Measurements from ENCODE around the gene DDX41.
A peak's percentile ranks its signal among the peaks of the same experiment; 100 is the strongest.
"Not testable (repeated sequence)": the region's sequence is repeated elsewhere in the genome, so short reads cannot be mapped to it uniquely, and the experiment has no call there.

DDX41 gene

GRCh38 chr5:177516601-177517568 lies at the start of gene DDX41:
DDX41 (minus strand) TSS chr5:177516961; CDS start chr5:177516945, 16 bp downstream.
- peak within 1 kb of the TSS; percentile 97 for H3K4me3 ChIP-seq (ENCODE audit: low read length)
- peak; percentile 6 for TF ChIP-seq CTCF (conservative IDR thresholded peaks at IDR 0.05; ENCODE audit: low read depth, low read length)

DNA sequence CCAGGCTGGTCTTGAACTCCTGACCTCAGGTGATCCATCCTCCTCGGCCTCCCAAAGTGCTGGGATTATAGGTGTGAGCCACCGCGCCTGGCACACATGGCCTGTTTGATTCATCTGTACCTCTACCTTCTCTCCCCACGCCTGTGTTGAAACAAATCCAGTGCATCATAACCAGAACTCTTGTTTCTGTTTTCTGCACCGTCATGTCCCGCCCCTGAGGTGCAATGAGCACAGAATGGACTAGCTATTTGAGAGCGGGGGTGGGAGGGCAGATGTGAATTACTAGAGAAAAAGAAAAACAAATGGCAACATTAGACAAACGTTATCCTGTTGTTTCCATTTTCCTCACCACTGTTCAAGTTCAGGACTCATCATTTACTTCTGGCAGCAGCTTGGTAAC lies 48.3 kb upstream of the DDX41 start:
- no peak for TF ChIP-seq CTCF (conservative IDR thresholded peaks at IDR 0.05; ENCODE audit: low read depth, low read length)
- DNase-seq (ENCODE audit: low read depth): no peak
- H3K4me3 ChIP-seq (ENCODE audit: low read length): no peak overlapping the region

More at GRCh38 chr5:177516601-177517568, at the start of gene DDX41:
- DNase-seq (ENCODE audit: low read depth): peak; percentile 95

- not testable (repeated sequence) for DNase-seq (ENCODE audit: low read depth)
Observed at GRCh38 chr5:177559446-177559941, 42.7 kb upstream of the DDX41 start.

GRCh38 chr5:177557796-177558195 lies 41.0 kb upstream of the DDX41 start:
- H3K4me3 ChIP-seq (ENCODE audit: low read length): no peak overlapping the region
- no peak for DNase-seq (ENCODE audit: low read depth)
- TF ChIP-seq CTCF (conservative IDR thresholded peaks at IDR 0.05; ENCODE audit: low read depth, low read length): no peak

More at GRCh38 chr5:177559446-177559941, 42.7 kb upstream of the DDX41 start:
- not testable (repeated sequence) for H3K4me3 ChIP-seq (ENCODE audit: low read length)

DNA sequence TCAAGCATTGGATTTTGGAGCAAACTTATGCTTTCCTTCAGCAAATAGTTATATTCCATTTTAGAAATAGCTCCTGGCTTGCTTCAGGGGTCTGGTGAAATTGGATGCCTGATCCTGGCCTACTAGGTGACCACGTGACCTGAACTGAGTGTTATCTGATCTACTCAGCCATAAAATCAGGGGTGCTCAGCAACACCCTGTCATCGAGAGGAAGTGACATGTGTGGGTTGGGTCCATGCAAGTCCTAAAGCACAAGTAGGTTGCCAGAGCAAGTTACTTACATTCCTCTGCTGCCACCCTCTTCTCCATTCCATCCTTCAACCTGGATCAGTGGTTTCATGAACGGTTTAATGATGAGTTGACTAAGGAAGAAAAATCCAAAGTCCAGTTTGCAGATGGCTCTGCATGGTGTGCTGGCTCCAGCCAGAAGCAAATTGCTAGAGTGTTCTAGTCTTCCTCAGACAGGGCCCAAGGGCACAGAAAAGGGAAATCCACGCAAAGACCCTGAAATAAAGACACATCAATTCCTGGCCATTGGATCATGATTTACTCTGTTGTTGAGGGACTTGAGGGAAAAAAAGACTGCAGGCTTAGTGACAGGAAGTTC lies 40.4 kb upstream of the DDX41 start:
- H3K4me3 ChIP-seq (ENCODE audit: low read length): no peak overlapping the region
- no peak for DNase-seq (ENCODE audit: low read depth)
- TF ChIP-seq CTCF (conservative IDR thresholded peaks at IDR 0.05; ENCODE audit: low read depth, low read length): no peak

GRCh38 chr5:177555665-177556064 lies 38.9 kb upstream of the DDX41 start:
- H3K4me3 ChIP-seq (ENCODE audit: low read length): no peak overlapping the region
- TF ChIP-seq CTCF (conservative IDR thresholded peaks at IDR 0.05; ENCODE audit: low read depth, low read length): no peak
- no peak for DNase-seq (ENCODE audit: low read depth)

DNA sequence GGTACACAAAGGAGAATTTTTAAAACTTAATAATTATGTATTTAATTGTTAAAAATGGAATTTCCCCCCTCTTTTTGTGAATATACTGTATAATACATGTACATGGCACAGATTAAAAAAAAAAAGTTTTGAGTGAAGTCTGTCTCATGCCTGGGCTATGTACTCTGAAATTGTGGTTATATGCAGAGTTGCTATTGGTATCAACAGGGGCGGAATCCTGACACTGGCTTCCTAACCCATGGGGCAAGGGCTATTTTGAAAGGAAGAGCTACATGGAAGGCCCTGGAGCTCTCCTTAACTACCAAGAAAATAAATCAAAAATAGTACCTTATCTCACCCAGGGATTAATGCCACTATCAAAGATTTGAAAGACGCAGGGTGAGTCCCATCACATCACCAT lies 38.5 kb upstream of the DDX41 start:
- TF ChIP-seq CTCF (conservative IDR thresholded peaks at IDR 0.05; ENCODE audit: low read depth, low read length): no peak
- no peak overlapping the region for H3K4me3 ChIP-seq (ENCODE audit: low read length)
- no peak for DNase-seq (ENCODE audit: low read depth)
